ENCODE data around the gene CENPT.

DNA sequence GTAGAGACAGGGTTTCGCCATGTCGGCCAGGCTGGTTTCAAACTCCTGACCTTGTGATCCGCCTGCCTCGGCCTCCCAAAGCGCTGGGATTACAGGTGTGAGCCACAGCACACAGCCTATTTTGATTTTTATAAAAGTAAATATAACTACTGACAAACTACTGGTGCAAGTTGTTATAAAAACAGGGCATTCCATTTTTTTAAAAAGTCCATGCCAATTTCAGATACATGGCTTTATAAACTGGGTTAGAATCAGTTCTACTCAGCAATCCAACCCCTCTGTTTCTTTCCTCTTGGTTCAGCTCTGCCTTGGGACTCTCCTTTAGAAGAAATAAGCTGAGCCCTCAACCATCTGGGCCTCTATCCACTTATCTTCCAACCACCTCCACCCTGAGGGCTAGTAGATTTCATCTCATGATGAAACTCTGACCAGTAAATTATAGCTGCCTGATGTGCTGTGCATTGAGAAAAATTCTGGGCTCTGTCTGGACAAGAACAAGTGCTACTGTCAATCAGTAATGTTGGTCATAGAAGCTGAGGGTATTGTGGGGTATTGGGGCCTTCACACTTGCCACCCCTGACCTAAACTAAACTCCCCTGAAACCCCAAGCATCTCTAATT, 51.3 kb downstream of the CENPT start:
- TF ChIP-seq, protein P1, sequence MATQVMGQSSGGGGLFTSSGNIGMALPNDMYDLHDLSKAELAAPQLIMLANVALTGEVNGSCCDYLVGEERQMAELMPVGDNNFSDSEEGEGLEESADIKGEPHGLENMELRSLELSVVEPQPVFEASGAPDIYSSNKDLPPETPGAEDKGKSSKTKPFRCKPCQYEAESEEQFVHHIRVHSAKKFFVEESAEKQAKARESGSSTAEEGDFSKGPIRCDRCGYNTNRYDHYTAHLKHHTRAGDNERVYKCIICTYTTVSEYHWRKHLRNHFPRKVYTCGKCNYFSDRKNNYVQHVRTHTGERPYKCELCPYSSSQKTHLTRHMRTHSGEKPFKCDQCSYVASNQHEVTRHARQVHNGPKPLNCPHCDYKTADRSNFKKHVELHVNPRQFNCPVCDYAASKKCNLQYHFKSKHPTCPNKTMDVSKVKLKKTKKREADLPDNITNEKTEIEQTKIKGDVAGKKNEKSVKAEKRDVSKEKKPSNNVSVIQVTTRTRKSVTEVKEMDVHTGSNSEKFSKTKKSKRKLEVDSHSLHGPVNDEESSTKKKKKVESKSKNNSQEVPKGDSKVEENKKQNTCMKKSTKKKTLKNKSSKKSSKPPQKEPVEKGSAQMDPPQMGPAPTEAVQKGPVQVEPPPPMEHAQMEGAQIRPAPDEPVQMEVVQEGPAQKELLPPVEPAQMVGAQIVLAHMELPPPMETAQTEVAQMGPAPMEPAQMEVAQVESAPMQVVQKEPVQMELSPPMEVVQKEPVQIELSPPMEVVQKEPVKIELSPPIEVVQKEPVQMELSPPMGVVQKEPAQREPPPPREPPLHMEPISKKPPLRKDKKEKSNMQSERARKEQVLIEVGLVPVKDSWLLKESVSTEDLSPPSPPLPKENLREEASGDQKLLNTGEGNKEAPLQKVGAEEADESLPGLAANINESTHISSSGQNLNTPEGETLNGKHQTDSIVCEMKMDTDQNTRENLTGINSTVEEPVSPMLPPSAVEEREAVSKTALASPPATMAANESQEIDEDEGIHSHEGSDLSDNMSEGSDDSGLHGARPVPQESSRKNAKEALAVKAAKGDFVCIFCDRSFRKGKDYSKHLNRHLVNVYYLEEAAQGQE (IDR thresholded peaks at IDR 0.05), result no peak
- TF ChIP-seq, protein P2, sequence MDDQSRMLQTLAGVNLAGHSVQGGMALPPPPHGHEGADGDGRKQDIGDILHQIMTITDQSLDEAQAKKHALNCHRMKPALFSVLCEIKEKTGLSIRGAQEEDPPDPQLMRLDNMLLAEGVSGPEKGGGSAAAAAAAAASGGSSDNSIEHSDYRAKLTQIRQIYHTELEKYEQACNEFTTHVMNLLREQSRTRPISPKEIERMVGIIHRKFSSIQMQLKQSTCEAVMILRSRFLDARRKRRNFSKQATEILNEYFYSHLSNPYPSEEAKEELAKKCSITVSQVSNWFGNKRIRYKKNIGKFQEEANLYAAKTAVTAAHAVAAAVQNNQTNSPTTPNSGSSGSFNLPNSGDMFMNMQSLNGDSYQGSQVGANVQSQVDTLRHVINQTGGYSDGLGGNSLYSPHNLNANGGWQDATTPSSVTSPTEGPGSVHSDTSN (IDR thresholded peaks at IDR 0.05), result no peak
- TF ChIP-seq CHD2 (IDR thresholded peaks at IDR 0.05; ENCODE audit: low read length, partially characterized antibody) (no peak), MYC (IDR thresholded peaks at IDR 0.05; ENCODE audit: borderline replicate concordance, low read length) (no peak), EHMT2 (IDR thresholded peaks at IDR 0.05; ENCODE audit: low read depth) (no peak), POLR2A (IDR thresholded peaks at IDR 0.05; ENCODE audit: low read length) (no peak), KDM1A (IDR thresholded peaks at IDR 0.05; ENCODE audit: low read depth) (no peak), CEBPB (IDR thresholded peaks at IDR 0.05) (no peak), NFE2L2 (conservative IDR thresholded peaks at IDR 0.05; ENCODE audit: low read length) (no peak), TP53 (CRISPR knock-in tag; IDR thresholded peaks at IDR 0.05) (no peak)
- TF ChIP-seq, protein P3, sequence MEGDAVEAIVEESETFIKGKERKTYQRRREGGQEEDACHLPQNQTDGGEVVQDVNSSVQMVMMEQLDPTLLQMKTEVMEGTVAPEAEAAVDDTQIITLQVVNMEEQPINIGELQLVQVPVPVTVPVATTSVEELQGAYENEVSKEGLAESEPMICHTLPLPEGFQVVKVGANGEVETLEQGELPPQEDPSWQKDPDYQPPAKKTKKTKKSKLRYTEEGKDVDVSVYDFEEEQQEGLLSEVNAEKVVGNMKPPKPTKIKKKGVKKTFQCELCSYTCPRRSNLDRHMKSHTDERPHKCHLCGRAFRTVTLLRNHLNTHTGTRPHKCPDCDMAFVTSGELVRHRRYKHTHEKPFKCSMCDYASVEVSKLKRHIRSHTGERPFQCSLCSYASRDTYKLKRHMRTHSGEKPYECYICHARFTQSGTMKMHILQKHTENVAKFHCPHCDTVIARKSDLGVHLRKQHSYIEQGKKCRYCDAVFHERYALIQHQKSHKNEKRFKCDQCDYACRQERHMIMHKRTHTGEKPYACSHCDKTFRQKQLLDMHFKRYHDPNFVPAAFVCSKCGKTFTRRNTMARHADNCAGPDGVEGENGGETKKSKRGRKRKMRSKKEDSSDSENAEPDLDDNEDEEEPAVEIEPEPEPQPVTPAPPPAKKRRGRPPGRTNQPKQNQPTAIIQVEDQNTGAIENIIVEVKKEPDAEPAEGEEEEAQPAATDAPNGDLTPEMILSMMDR (IDR thresholded peaks at IDR 0.05), result no peak
- TF ChIP-seq, protein P4, sequence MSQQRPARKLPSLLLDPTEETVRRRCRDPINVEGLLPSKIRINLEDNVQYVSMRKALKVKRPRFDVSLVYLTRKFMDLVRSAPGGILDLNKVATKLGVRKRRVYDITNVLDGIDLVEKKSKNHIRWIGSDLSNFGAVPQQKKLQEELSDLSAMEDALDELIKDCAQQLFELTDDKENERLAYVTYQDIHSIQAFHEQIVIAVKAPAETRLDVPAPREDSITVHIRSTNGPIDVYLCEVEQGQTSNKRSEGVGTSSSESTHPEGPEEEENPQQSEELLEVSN (IDR thresholded peaks at IDR 0.05; ENCODE audit: borderline replicate concordance, low read depth), result no peak
